Testis (tissue), 2 donors: ENCODE measurements around the gene RBM17.

Source experiments
- CTCF ChIP-seq, 3 experiments: fragments of 450-650 bp in 2 of 3; fragments of 200-600 bp in 1 of 3; sonication (generic) in 1 of 3; IDR thresholded peaks; one replicate each; pipeline ENCODE4 v1.5.1; 2016 to 2019; ENCODE audit warnings: antibody characterized with exemption in 3 of 3, mild to moderate bottlenecking in 2 of 3, moderate library complexity in 1 of 3
- POLR2A ChIP-seq: fragments of 450-650 bp; IDR thresholded peaks from one replicate; pipeline ENCODE4 v1.6.1; 2017; ENCODE audit warnings: antibody characterized with exemption, mild to moderate bottlenecking, moderate library complexity

- TF ChIP-seq CTCF (IDR thresholded peaks at IDR 0.05) (no peak), POLR2A (no peak)
These were observed 12.3 kb downstream of the RBM17 start for GRCh38 chr10:6101181-6101580.
